ENCODE results near the gene CD44.

CD44 gene

DNA sequence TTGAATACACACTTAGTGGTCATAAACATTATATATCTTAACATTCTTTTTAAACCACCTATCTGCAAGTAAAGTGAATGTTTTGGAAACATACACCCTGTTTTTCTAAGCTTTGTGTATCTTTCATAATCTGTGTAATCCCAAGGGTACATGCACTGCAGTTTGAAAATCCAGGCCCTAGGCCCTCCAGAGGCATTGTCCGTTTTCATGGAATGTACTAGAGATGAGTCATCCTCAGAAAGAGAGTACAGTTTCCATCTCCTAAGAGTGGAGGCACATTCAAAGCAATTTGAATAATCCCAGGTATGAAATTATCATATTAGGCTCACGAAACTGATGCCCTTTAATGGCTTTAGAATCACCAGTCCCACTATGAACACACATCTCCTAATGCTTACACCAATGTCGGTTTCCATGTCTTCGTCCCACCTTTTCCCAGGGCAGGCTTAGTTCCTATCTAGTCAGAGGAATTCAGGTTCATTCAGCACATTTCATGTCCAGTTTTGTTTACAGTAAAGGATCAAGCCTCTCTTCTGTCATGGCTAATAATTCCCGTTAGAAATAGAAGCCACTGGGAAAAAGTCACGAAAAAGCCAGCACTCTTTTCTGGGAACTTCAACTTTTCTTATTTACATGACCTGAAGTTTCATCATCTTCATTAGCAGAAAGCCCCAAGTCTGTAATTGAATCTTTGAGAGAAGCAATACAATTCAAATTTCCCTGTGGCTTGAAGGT, 39.5 kb upstream of the CD44 start:
- Histone ChIP-seq H3K9me3 (ENCODE audit: insufficient read depth, low read length) (no peaks in the 10 kb centered on the region), H3K9ac (ENCODE audit: low read length) (no peak overlapping the region), H2AFZ (ENCODE audit: low read depth, low read length, severe bottlenecking) (no peak overlapping the region), H3K4me3 (ENCODE audit: insufficient read depth, low read length, poor library complexity, severe bottlenecking) (no peak overlapping the region), H3K4me2 (ENCODE audit: low read depth, low read length, poor library complexity, severe bottlenecking) (no peak overlapping the region), H3F3A (ENCODE audit: insufficient read depth) (no peaks in the 10 kb centered on the region), H3K27me3 (ENCODE audit: low read length) (no peaks in the 10 kb centered on the region), H3K79me2 (ENCODE audit: insufficient read depth, low read length) (no peaks in the 10 kb centered on the region), H3K27ac (ENCODE audit: low read depth, low read length) (no peak overlapping the region), H4K20me1 (ENCODE audit: low read depth, low read length) (no peaks in the 10 kb centered on the region), H3K36me3 (ENCODE audit: low read length) (no peaks in the 10 kb centered on the region), H3K9me2 (replicated peaks; ENCODE audit: insufficient read depth, low read length) (no peaks in the 10 kb centered on the region)
- TF ChIP-seq, protein P1, sequence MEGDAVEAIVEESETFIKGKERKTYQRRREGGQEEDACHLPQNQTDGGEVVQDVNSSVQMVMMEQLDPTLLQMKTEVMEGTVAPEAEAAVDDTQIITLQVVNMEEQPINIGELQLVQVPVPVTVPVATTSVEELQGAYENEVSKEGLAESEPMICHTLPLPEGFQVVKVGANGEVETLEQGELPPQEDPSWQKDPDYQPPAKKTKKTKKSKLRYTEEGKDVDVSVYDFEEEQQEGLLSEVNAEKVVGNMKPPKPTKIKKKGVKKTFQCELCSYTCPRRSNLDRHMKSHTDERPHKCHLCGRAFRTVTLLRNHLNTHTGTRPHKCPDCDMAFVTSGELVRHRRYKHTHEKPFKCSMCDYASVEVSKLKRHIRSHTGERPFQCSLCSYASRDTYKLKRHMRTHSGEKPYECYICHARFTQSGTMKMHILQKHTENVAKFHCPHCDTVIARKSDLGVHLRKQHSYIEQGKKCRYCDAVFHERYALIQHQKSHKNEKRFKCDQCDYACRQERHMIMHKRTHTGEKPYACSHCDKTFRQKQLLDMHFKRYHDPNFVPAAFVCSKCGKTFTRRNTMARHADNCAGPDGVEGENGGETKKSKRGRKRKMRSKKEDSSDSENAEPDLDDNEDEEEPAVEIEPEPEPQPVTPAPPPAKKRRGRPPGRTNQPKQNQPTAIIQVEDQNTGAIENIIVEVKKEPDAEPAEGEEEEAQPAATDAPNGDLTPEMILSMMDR (IDR thresholded peaks at IDR 0.05; ENCODE audit: insufficient read depth, low read length, poor library complexity, severe bottlenecking) = no peak
- no peak for TF ChIP-seq EZH2phosphoT487 (conservative IDR thresholded peaks at IDR 0.05; ENCODE audit: low read length)

DNA sequence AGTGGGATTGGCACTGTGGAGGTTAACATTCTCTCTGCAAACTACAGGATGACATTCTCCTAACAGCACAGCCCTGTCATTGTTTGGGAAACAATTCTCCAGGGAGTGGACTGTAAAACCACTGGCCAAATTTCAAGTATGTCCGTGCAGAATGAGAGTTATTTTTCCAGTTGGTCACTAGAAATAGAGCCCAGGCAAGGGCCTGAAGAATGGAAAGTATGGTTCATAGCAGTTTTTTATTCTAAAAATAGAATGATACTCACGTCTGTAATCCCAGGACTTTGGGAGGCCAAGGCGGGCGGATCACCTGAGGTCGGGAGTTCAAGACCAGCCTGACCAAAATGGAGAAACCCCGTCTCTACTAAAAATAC, 39.0 kb upstream of the CD44 start:
- Histone ChIP-seq H3K27ac (ENCODE audit: low read depth, low read length) (no peak overlapping the region), H3K79me2 (ENCODE audit: insufficient read depth, low read length) (no peaks in the 10 kb centered on the region), H4K20me1 (ENCODE audit: low read depth, low read length) (no peaks in the 10 kb centered on the region), H3F3A (ENCODE audit: insufficient read depth) (no peaks in the 10 kb centered on the region), H3K4me3 (ENCODE audit: insufficient read depth, low read length, poor library complexity, severe bottlenecking) (no peak overlapping the region), H3K9ac (ENCODE audit: low read length) (no peak overlapping the region), H3K9me2 (replicated peaks; ENCODE audit: insufficient read depth, low read length) (no peaks in the 10 kb centered on the region), H3K4me2 (ENCODE audit: low read depth, low read length, poor library complexity, severe bottlenecking) (no peak overlapping the region), H3K9me3 (ENCODE audit: insufficient read depth, low read length) (no peaks in the 10 kb centered on the region), H3K36me3 (ENCODE audit: low read length) (no peaks in the 10 kb centered on the region), H2AFZ (ENCODE audit: low read depth, low read length, severe bottlenecking) (no peak overlapping the region), H3K27me3 (ENCODE audit: low read length) (no peaks in the 10 kb centered on the region)
- TF ChIP-seq, protein P1 (IDR thresholded peaks at IDR 0.05; ENCODE audit: insufficient read depth, low read length, poor library complexity, severe bottlenecking) = no peak
- no peak for TF ChIP-seq EZH2phosphoT487 (conservative IDR thresholded peaks at IDR 0.05; ENCODE audit: low read length)

DNA sequence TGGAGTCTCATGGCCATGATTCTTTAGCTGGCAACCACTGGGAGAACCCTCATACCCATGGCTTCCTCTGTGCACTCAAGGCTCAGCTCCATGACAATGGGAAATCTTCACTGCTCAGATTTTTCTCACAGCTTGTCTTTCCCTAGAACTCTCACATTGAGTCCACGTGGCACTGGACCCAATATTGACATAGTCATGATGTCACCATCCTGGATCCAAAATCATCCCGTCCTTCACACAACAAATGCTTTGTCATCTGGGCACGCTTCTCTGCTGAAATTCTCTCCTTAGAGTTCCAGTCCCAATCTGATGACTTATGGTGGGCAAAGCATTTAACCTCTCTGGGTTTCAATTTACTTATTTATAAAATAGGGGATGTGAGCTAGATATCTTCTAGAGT, 37.7 kb upstream of the CD44 start:
- Histone ChIP-seq H3K36me3 (ENCODE audit: low read length) (no peaks in the 10 kb centered on the region), H3K9me3 (ENCODE audit: insufficient read depth, low read length) (no peaks in the 10 kb centered on the region), H3F3A (ENCODE audit: insufficient read depth) (no peaks in the 10 kb centered on the region), H3K27ac (ENCODE audit: low read depth, low read length) (no peak overlapping the region), H3K9ac (ENCODE audit: low read length) (no peak overlapping the region), H3K27me3 (ENCODE audit: low read length) (no peaks in the 10 kb centered on the region), H3K9me2 (replicated peaks; ENCODE audit: insufficient read depth, low read length) (no peaks in the 10 kb centered on the region), H4K20me1 (ENCODE audit: low read depth, low read length) (no peaks in the 10 kb centered on the region), H3K79me2 (ENCODE audit: insufficient read depth, low read length) (no peaks in the 10 kb centered on the region), H3K4me3 (ENCODE audit: insufficient read depth, low read length, poor library complexity, severe bottlenecking) (no peak overlapping the region), H2AFZ (ENCODE audit: low read depth, low read length, severe bottlenecking) (no peak overlapping the region), H3K4me2 (ENCODE audit: low read depth, low read length, poor library complexity, severe bottlenecking) (no peak overlapping the region)
- TF ChIP-seq, protein P1 (IDR thresholded peaks at IDR 0.05; ENCODE audit: insufficient read depth, low read length, poor library complexity, severe bottlenecking) = no peak
- TF ChIP-seq EZH2phosphoT487 (conservative IDR thresholded peaks at IDR 0.05; ENCODE audit: low read length) = no peak

All from SU-DHL-6 (cell line).